GM12875 (cell line): ENCODE measurements around the gene DCAF11.

ENCODE experiments used
- H3K4me3 ChIP-seq: one replicate; pipeline ENCODE4 v1.5.1; 2011; ENCODE audit warnings: low read depth, low read length, control low read depth
- TF ChIP-seq, protein P1 (sequence below): IDR thresholded peaks from 2 replicates; pipeline ENCODE4 v1.5.1; 2011; ENCODE audit warnings: low read depth, mild to moderate bottlenecking, control low read depth, inconsistent platforms, low read length, moderate library complexity, borderline replicate concordance; ENCODE audit not compliant: insufficient read depth

DCAF11 gene

DNA sequence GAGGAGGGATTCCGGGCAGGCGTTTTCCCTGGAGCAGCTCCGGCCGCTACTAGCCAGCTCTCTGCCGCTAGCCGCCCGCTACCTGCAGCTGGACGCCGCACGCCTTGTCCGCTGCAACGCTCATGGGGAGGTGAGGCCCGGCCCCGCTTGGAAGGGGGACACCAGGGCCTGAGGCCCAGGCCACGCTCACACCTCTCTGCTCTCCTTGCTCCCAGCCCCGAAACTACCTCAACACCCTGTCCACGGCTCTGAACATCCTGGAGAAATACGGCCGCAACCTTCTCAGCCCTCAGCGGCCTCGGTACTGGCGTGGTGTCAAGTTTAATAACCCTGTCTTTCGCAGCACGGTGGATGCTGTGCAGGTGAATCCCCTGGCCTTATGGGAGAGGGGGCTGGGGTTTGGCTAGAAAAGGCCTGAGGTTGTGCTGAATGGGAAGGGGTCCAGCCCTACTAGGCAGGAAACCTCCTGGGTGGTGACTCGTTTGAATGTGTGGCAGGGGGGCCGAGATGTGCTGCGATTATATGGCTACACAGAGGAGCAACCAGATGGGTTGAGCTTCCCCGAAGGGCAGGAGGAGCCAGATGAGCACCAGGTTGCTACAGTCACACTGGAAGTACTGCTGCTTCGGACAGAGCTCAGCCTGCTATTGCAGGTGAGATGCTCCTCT, 33.3 kb downstream of the DCAF11 start:
- TF ChIP-seq, protein P1, sequence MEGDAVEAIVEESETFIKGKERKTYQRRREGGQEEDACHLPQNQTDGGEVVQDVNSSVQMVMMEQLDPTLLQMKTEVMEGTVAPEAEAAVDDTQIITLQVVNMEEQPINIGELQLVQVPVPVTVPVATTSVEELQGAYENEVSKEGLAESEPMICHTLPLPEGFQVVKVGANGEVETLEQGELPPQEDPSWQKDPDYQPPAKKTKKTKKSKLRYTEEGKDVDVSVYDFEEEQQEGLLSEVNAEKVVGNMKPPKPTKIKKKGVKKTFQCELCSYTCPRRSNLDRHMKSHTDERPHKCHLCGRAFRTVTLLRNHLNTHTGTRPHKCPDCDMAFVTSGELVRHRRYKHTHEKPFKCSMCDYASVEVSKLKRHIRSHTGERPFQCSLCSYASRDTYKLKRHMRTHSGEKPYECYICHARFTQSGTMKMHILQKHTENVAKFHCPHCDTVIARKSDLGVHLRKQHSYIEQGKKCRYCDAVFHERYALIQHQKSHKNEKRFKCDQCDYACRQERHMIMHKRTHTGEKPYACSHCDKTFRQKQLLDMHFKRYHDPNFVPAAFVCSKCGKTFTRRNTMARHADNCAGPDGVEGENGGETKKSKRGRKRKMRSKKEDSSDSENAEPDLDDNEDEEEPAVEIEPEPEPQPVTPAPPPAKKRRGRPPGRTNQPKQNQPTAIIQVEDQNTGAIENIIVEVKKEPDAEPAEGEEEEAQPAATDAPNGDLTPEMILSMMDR, result no peak
- peak overlapping the region; percentile 63 for H3K4me3 ChIP-seq

DNA sequence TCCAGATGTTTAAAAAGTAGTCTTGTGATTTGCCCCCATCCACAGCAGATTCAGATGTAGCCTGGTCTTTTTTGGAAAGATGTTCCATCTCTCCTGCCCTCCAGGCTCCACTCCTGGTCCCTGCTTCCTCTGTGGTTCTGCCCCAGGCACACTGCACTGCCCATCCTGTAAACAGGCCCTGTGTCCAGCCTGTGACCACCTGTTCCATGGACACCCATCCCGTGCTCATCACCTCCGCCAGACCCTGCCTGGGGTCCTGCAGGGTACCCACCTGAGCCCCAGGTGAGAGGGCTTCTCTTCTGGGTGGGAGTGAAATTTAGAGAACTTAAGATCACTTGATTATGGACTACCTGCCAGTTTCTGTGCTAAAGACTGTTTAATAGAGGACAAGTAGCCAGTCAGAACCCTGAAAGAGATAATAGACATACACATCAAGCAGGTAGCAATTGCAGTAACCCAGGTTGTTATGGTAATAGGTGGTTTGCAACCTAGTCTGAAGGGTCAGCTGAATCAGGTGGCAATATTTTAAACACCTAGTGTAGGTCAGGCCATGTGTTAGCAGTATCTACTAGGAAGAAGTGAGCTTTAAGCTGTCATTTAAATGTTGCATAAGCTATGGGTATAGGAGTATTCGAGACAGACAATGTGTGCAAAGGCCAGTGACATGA, 34.9 kb downstream of the DCAF11 start:
- TF ChIP-seq, protein P1, result no peak
- H3K4me3 ChIP-seq, result no peak overlapping the region

DNA sequence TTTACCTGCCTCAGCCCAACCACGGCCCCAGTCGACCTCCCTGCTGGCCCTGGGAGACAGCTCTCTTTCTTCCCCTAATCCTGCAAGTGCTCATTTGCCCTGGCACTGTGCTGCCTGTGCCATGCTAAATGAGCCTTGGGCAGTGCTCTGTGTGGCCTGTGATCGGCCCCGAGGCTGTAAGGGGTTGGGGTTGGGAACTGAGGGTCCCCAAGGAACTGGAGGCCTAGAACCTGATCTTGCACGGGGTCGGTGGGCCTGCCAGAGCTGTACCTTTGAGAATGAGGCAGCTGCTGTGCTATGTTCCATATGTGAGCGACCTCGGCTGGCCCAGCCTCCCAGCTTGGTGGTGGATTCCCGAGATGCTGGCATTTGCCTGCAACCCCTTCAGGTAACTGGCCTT, 35.5 kb downstream of the DCAF11 start:
- TF ChIP-seq, protein P1, result no peak
- no peak overlapping the region for H3K4me3 ChIP-seq

DNA sequence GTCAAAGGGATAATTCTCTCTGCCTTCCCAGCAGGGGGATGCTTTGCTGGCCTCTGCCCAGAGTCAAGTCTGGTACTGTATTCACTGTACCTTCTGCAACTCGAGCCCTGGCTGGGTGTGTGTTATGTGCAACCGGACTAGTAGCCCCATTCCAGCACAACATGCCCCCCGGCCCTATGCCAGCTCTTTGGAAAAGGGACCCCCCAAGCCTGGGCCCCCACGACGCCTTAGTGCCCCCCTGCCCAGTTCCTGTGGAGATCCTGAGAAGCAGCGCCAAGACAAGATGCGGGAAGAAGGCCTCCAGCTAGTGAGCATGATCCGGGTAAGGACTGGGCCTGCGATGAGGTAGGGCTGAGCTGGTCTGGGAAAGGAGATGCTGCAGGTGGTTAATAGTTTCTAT, 36.0 kb downstream of the DCAF11 start:
- H3K4me3 ChIP-seq, result no peak overlapping the region
- TF ChIP-seq, protein P1, result no peak

DNA sequence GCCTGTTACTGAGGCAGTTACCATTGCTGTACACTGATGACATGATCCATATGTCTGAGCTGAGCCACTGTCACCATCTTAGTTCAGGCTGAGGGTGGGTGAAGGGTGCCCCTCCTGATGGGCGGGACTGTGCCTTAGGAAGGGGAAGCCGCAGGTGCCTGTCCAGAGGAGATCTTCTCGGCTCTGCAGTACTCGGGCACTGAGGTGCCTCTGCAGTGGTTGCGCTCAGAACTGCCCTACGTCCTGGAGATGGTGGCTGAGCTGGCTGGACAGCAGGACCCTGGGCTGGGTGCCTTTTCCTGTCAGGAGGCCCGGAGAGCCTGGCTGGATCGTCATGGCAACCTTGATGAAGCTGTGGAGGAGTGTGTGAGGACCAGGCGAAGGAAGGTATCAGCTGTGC, 36.4 kb downstream of the DCAF11 start:
- no peak overlapping the region for H3K4me3 ChIP-seq
- TF ChIP-seq, protein P1, result no peak

DNA sequence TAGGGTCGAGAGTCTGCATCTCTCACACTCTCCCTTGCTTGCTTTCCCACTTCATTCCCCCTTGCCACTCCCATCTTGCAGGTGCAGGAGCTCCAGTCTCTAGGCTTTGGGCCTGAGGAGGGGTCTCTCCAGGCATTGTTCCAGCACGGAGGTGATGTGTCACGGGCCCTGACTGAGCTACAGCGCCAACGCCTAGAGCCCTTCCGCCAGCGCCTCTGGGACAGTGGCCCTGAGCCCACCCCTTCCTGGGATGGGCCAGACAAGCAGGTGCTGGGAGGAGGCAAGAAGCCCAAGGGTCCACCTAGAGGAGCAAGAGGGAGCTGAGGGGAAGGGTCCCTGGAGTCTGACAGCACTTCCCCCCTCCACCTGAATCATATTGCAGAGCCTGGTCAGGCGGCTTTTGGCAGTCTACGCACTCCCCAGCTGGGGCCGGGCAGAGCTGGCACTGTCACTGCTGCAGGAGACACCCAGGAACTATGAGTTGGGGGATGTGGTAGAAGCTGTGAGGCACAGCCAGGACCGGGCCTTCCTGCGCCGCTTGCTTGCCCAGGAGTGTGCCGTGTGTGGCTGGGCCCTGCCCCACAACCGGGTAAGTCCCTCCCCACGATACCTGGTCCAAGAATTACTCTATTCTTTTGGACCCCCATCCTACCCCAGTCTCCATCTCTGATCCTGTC, 37.0 kb downstream of the DCAF11 start:
- TF ChIP-seq, protein P1, result no peak
- H3K4me3 ChIP-seq, result no peak overlapping the region
